WERI-Rb-1 (cell line): ENCODE results near the gene C8A.

Experiments
- DNase-seq: peaks from one replicate; pipeline ENCODE4 v3.0.0-alpha.2; 2020
- H3K27ac ChIP-seq: fragments of 250-450 bp; sonication (Bioruptor Pico); 2 replicates; pipeline ENCODE4 v1.5.1; 2020; ENCODE audit warnings: mild to moderate bottlenecking, moderate library complexity
- H3K27me3 ChIP-seq: fragments of 250-450 bp; sonication (Bioruptor Pico); 2 replicates; pipeline ENCODE4 v1.5.1; 2021; ENCODE audit warnings: mild to moderate bottlenecking, low read depth, moderate library complexity; ENCODE audit not compliant: insufficient read depth, severe bottlenecking
- H3K36me3 ChIP-seq: fragments of 250-450 bp; sonication (Bioruptor Pico); 2 replicates; pipeline ENCODE4 v1.5.1; 2020; ENCODE audit warnings: mild to moderate bottlenecking, moderate library complexity
- H3K4me3 ChIP-seq: 2 replicates; pipeline ENCODE4 v1.5.1; 2011; ENCODE audit warnings: low read depth, mild to moderate bottlenecking, control low read depth, low read length
- H3K9me3 ChIP-seq: fragments of 250-450 bp; sonication (Bioruptor Pico); 2 replicates; pipeline ENCODE4 v1.5.1; 2021; ENCODE audit warnings: mild to moderate bottlenecking, moderate library complexity; ENCODE audit not compliant: severe bottlenecking
- CTCF ChIP-seq: IDR thresholded peaks from 2 replicates; pipeline ENCODE4 v1.5.1; 2011; ENCODE audit warnings: low read depth, mild to moderate bottlenecking, control low read depth, inconsistent platforms, low read length

The C8A gene

GRCh38 chr1:56934430-56935060 is 79.9 kb downstream of the C8A start:
- no peak for TF ChIP-seq CTCF
- Histone ChIP-seq H3K4me3 (no peak overlapping the region), H3K27ac (no peak overlapping the region), H3K9me3 (no peaks in the 10 kb centered on the region), H3K36me3 (no peaks in the 10 kb centered on the region), H3K27me3 (peaks cover 4% of the 10 kb centered on the region)
- DNase-seq, result no peak

- Histone ChIP-seq H3K36me3 (no peaks in the 10 kb centered on the region), H3K4me3 (no peak overlapping the region), H3K9me3 (no peaks in the 10 kb centered on the region), H3K27me3 (peaks cover 4% of the 10 kb centered on the region), H3K27ac (no peak overlapping the region)
- DNase-seq, result no peak
- no peak for TF ChIP-seq CTCF
Observed at GRCh38 chr1:56938646-56939045, 84.0 kb downstream of the C8A start.

- DNase-seq, result no peak
- no peak overlapping the region for H3K4me3 ChIP-seq
- peaks cover 4% of the 10 kb centered on the region for H3K27me3 ChIP-seq
- H3K36me3 ChIP-seq, result no peaks in the 10 kb centered on the region
- H3K27ac ChIP-seq, result no peak overlapping the region
- no peaks in the 10 kb centered on the region for H3K9me3 ChIP-seq
- no peak for TF ChIP-seq CTCF
Observed at GRCh38 chr1:56939209-56939608, 84.6 kb downstream of the C8A start.

- no peaks in the 10 kb centered on the region for H3K9me3 ChIP-seq
- peaks cover under 1% of the 10 kb centered on the region for H3K27me3 ChIP-seq
- H3K4me3 ChIP-seq, result no peak overlapping the region
- no peak for TF ChIP-seq CTCF
- no peaks in the 10 kb centered on the region for H3K36me3 ChIP-seq
- no peak for DNase-seq
- H3K27ac ChIP-seq, result no peak overlapping the region
Observed at GRCh38 chr1:56940039-56940438, 85.4 kb downstream of the C8A start.

- no peak overlapping the region for H3K4me3 ChIP-seq
- H3K27ac ChIP-seq, result no peak overlapping the region
- no peak for DNase-seq
- no peaks in the 10 kb centered on the region for H3K9me3 ChIP-seq
- no peaks in the 10 kb centered on the region for H3K36me3 ChIP-seq
- TF ChIP-seq CTCF, result no peak
- peaks cover 6% of the 10 kb centered on the region for H3K27me3 ChIP-seq
Observed at GRCh38 chr1:56948403-56949023, 93.9 kb downstream of the C8A start.

GRCh38 chr1:56952501-56952900 is 97.9 kb downstream of the C8A start:
- Histone ChIP-seq H3K4me3 (no peak overlapping the region), H3K27me3 (peaks cover 6% of the 10 kb centered on the region), H3K9me3 (no peaks in the 10 kb centered on the region), H3K36me3 (no peaks in the 10 kb centered on the region), H3K27ac (no peak overlapping the region)
- TF ChIP-seq CTCF, result no peak
- no peak for DNase-seq
